ENCODE results near the gene C2orf76.

The C2orf76 gene

DNA sequence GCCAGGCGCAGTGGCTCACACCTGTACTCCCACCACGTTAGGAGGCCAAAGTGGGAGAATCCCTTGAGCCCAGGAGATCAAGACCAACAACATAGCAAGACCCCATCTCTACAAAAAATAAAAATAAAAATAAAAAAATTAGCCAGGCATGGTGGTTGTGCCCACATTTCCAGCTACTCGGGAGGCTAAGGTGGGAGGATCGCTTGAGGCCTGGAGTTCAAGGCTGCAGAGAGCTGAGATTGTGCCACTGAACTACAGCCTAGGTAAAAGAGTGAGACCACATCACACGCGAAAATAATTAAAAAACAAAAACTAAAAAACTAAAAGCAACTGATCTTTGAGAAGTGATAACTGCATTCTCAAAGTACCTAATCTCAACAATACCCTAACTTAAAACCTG is 1.8 kb downstream of the C2orf76 start:
- Histone ChIP-seq H3K4me3 (ENCODE audit: low read depth, low read length) (no peak overlapping the region), H3K9me3 (no peaks in the 10 kb centered on the region), H3K36me3 (no peaks in the 10 kb centered on the region; the same call in 1 of the 2 replicates), H3K4me1 (no peaks in the 10 kb centered on the region), H3K27me3 (no peaks in the 10 kb centered on the region)
- DNase-seq: no peak
- TF ChIP-seq, protein P1, sequence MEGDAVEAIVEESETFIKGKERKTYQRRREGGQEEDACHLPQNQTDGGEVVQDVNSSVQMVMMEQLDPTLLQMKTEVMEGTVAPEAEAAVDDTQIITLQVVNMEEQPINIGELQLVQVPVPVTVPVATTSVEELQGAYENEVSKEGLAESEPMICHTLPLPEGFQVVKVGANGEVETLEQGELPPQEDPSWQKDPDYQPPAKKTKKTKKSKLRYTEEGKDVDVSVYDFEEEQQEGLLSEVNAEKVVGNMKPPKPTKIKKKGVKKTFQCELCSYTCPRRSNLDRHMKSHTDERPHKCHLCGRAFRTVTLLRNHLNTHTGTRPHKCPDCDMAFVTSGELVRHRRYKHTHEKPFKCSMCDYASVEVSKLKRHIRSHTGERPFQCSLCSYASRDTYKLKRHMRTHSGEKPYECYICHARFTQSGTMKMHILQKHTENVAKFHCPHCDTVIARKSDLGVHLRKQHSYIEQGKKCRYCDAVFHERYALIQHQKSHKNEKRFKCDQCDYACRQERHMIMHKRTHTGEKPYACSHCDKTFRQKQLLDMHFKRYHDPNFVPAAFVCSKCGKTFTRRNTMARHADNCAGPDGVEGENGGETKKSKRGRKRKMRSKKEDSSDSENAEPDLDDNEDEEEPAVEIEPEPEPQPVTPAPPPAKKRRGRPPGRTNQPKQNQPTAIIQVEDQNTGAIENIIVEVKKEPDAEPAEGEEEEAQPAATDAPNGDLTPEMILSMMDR (IDR thresholded peaks at IDR 0.05; ENCODE audit: low read depth, low read length): no peak

DNA sequence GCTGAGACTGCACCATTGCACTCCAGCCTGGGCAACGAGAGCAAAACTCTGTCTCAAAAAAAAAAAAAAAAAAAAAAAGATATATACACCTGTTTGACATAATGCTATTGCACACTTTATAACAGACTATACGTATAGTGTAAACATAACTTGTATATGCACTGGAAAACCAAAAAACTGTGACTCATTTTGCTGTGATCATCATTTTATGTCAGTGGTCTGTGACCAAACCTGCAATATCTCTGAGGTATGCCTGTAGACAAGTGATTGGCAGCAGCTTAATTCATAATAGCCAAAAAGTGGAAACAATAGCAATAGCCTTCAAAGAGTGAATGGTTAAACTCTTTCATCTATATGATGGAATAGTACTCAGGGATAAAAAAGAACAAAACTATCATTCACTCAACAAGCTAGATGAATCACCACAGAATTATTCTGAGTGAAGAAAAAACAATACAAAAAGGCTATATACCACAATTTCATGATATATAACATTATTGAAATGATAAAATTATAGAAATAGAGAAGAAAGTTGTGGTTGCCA is 6.1 kb downstream of the C2orf76 start:
- no peaks in the 10 kb centered on the region for H3K4me1 ChIP-seq
- TF ChIP-seq, protein P1 (IDR thresholded peaks at IDR 0.05; ENCODE audit: low read depth, low read length): no peak
- no peak overlapping the region for H3K4me3 ChIP-seq (ENCODE audit: low read depth, low read length)
- no peaks in the 10 kb centered on the region for H3K27me3 ChIP-seq
- no peaks in the 10 kb centered on the region for H3K36me3 ChIP-seq
- DNase-seq: no peak
- no peaks in the 10 kb centered on the region for H3K9me3 ChIP-seq

DNA sequence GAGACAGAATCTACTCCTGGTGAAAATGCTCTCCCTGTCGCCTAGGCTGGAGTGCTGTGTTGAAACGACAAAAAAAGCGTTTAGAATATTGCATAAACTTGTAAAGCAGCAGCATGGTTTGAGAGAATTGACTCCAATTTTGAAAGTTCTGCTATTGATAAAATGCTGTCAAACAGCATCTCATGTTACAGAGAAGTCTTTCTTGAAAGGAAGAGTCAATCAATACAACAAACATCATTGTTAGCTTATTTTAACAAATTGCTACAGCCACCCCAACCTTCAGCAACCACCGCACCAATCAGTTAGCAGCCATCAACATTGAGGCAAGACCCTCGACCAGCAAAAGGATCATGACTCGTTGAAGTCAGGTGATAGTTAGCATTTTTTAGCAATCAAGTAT is 6.9 kb downstream of the C2orf76 start:
- H3K27me3 ChIP-seq: no peaks in the 10 kb centered on the region
- no peak overlapping the region for H3K4me3 ChIP-seq (ENCODE audit: low read depth, low read length)
- no peak for DNase-seq
- H3K36me3 ChIP-seq: no peaks in the 10 kb centered on the region
- TF ChIP-seq, protein P1 (IDR thresholded peaks at IDR 0.05; ENCODE audit: low read depth, low read length): no peak
- H3K4me1 ChIP-seq: no peaks in the 10 kb centered on the region
- H3K9me3 ChIP-seq: no peaks in the 10 kb centered on the region

DNA sequence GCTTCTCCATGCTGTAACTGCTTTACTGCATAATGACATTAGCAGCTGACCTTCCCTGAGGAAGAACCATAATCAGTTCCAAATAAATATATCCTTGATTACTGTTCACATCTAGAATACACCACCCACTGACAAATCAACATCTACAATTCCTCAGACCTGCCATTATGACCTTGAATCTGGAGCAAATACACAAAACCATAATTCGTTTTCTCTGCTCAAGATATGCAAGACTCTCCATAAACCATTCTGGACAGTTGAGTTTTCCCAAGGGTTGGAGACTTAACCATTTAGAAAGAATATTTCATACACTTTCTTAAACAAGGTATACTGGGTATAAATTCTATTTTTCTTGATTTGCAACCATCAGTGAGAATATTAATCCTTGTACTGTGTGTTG is 11.8 kb downstream of the C2orf76 start:
- TF ChIP-seq, protein P1 (IDR thresholded peaks at IDR 0.05; ENCODE audit: low read depth, low read length): no peak
- no peaks in the 10 kb centered on the region for H3K4me1 ChIP-seq
- DNase-seq: no peak
- no peaks in the 10 kb centered on the region for H3K36me3 ChIP-seq
- H3K27me3 ChIP-seq: no peaks in the 10 kb centered on the region
- H3K9me3 ChIP-seq: no peaks in the 10 kb centered on the region
- no peak overlapping the region for H3K4me3 ChIP-seq (ENCODE audit: low read depth, low read length)

DNA sequence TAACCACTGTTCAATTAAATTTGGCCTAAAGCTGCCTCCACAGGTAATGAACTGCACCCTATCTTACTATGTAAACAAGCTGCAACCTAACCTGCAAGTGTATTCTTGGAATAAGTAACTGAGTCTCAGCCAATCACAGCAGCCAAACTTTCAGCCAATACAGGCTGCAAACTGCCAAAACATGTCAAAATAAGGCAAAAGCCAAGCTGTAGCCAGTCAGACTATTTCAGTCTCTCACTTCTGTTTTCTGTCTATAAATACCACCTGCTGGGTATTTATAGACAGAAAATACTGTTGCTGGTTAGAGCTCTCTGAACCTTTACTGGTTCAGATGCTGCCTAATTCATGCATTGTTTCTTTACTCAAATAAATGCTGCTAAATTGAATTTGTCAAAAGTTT is 14.3 kb downstream of the C2orf76 start:
- H3K9me3 ChIP-seq: no peaks in the 10 kb centered on the region
- H3K36me3 ChIP-seq: no peaks in the 10 kb centered on the region
- DNase-seq: no peak
- no peaks in the 10 kb centered on the region for H3K4me1 ChIP-seq
- H3K27me3 ChIP-seq: no peaks in the 10 kb centered on the region
- no peak overlapping the region for H3K4me3 ChIP-seq (ENCODE audit: low read depth, low read length)
- TF ChIP-seq, protein P1 (IDR thresholded peaks at IDR 0.05; ENCODE audit: low read depth, low read length): no peak

DNA sequence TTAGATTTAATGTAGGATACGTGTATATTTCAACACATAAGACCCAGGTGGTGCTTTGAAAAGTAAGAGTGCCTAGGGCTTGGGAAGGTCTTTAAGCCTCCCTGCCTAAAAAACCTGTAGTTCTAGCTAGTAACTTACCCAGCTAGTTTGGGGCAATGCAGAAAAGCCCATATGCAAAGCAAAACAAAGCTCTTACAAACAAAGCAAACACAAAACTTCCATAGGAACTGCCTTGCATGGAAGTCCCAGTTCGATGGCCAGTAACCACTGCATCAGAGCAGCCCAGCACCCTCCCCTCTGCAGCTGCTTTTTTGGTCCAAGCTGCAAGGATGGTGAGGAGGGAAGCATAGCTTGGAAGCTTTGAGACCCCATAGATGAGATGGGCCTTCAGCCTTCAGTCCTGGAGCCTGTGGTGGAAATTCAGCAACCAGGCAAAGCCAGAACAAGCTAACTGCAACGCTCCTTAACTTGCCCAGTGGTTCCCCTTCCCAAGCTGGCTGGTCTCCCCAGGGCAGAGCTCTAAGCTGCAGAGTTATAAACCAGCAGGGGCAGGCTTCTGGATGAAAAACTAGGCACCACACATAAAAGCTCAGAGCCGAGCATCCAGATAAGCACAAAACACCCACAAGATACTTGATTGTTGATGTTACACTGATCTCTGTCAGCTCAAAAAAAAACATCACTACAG is 16.2 kb downstream of the C2orf76 start:
- H3K9me3 ChIP-seq: no peaks in the 10 kb centered on the region
- no peaks in the 10 kb centered on the region for H3K27me3 ChIP-seq
- H3K4me1 ChIP-seq: no peaks in the 10 kb centered on the region
- H3K4me3 ChIP-seq (ENCODE audit: low read depth, low read length): no peak overlapping the region
- no peaks in the 10 kb centered on the region for H3K36me3 ChIP-seq
- DNase-seq: no peak
- TF ChIP-seq, protein P1 (IDR thresholded peaks at IDR 0.05; ENCODE audit: low read depth, low read length): peak; percentile 13; the same call in 1 of the 2 replicates
